ENCODE results near the gene ZFTA. TPM values are rescaled to one million over a fixed set of nuclear protein-coding genes. Genes with fewer than 3 reads are reported as not detected.

Gene ZFTA
- total RNA-seq, 1 donor = 14.5 TPM

DNA sequence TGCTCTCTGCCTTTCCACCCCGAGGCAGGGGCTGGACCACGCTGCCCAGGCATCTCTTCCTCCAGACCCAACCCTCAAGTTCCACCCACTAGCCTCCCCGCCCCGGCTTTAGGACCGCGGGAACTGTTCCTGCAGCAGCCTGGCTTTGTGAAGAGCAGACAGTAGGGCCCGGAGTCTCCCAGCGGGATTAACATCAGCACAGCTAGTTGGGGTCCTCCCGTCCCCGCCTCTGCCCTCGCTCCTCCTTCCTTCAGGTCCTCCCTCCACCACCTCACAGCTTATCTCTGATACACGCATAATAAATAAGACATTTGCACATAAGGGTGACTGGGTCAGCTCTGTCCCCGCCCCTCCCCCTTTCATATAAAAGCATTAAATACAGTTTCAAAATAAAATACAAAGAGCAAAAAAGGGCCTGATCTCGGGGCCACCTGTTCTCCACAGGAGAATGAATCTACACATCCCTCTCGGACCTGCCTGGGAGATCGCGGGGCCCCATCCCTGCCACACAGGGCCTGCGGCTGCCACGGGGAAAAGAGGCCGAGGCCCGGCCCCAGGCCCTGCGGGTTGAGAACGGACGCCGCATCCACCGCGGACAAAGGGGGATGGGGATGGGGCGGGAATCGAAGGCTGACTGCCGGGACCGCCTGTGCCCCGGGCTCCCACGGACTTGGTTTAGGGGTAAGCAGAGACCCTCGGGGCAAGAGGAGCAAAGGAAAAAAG, 6.5 kb downstream of the ZFTA start:
- H3K27me3 ChIP-seq (ENCODE audit: insufficient read depth, low read length) = no peaks in the 10 kb centered on the region
- no peaks in the 10 kb centered on the region for H3K9me3 ChIP-seq (ENCODE audit: low read depth, low read length)
- no peak overlapping the region for H2AFZ ChIP-seq (ENCODE audit: low read length)
- H3K27ac ChIP-seq (ENCODE audit: low read depth, low read length) = no peak overlapping the region
- TF ChIP-seq, protein P1, sequence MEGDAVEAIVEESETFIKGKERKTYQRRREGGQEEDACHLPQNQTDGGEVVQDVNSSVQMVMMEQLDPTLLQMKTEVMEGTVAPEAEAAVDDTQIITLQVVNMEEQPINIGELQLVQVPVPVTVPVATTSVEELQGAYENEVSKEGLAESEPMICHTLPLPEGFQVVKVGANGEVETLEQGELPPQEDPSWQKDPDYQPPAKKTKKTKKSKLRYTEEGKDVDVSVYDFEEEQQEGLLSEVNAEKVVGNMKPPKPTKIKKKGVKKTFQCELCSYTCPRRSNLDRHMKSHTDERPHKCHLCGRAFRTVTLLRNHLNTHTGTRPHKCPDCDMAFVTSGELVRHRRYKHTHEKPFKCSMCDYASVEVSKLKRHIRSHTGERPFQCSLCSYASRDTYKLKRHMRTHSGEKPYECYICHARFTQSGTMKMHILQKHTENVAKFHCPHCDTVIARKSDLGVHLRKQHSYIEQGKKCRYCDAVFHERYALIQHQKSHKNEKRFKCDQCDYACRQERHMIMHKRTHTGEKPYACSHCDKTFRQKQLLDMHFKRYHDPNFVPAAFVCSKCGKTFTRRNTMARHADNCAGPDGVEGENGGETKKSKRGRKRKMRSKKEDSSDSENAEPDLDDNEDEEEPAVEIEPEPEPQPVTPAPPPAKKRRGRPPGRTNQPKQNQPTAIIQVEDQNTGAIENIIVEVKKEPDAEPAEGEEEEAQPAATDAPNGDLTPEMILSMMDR (IDR thresholded peaks at IDR 0.05; ENCODE audit: extremely low read depth, low read depth, low read length) = no peak
- peaks cover 17% of the 10 kb centered on the region for H3K36me3 ChIP-seq (ENCODE audit: insufficient read depth, low read length)
- peak; percentile 90 for DNase-seq (ENCODE audit: insufficient read length, low spot score, missing footprints)
- peaks cover 2% of the 10 kb centered on the region for H3K4me1 ChIP-seq (ENCODE audit: insufficient read depth, low read length)
- H4K20me1 ChIP-seq (ENCODE audit: insufficient read depth, low read length) = peaks cover 9% of the 10 kb centered on the region
- no peak overlapping the region for H3K4me3 ChIP-seq (ENCODE audit: insufficient read depth, low read length)
- H3K79me2 ChIP-seq (ENCODE audit: insufficient read depth, low read length) = peaks cover 16% of the 10 kb centered on the region
- no peak overlapping the region for H3K4me2 ChIP-seq (ENCODE audit: insufficient read depth, low read length)

DNA sequence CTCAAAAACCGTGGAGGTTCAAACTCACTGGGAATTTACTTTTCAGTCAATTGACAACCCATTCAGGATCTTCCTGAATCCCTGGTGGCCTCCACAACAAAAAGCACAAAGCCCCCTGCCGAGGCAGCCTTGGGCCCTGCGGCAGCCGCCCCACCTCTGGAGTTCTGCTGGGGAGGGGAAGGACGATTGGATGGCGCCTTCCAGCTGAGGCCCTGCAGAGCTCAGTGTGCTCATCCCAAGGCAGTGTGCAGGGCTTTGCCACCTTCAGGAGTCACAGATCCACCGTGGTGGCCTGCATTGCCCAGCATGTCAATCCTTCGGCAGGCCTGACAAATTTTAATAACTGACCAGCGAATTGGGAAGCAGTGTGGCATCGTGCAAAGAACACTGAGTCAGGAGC, 7.4 kb downstream of the ZFTA start:
- no peaks in the 10 kb centered on the region for H3K4me1 ChIP-seq (ENCODE audit: insufficient read depth, low read length)
- peaks cover 17% of the 10 kb centered on the region for H3K36me3 ChIP-seq (ENCODE audit: insufficient read depth, low read length)

DNA sequence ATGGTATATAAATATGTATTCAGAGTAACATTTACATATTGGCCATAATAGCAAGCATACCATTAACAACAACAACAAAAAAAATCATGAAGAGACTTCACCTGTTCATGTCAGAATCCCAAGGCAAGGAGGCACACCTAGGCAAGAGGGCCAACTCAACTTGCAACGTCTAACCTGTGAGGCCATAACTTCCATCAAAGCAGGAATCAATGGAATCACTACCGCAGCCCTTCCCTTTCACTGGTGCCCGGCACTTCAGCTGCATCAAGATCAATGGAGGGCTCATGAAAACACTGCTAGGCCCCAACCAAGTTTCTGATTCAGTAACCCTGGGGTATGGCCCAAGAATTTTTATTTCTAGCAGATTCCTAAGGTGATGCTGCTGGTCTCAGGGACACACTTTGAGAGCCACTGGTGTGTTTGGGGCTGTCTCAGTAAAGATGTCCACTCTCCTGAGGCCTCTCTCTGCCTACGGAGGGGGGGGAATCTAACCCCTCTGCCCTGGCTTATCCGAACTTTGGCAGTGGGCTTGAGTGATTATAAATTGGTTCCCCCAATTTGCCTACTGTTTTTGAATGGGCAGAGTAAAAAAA, 8.0 kb downstream of the ZFTA start:
- no peak overlapping the region for H3K4me3 ChIP-seq (ENCODE audit: insufficient read depth, low read length)
- no peaks in the 10 kb centered on the region for H3K4me1 ChIP-seq (ENCODE audit: insufficient read depth, low read length)
- no peaks in the 10 kb centered on the region for H4K20me1 ChIP-seq (ENCODE audit: insufficient read depth, low read length)
- H3K79me2 ChIP-seq (ENCODE audit: insufficient read depth, low read length) = peaks cover 3% of the 10 kb centered on the region
- H3K27me3 ChIP-seq (ENCODE audit: insufficient read depth, low read length) = no peaks in the 10 kb centered on the region
- peaks cover 17% of the 10 kb centered on the region for H3K36me3 ChIP-seq (ENCODE audit: insufficient read depth, low read length)
- no peak for DNase-seq (ENCODE audit: insufficient read length, low spot score, missing footprints)
- no peak overlapping the region for H2AFZ ChIP-seq (ENCODE audit: low read length)
- no peak overlapping the region for H3K27ac ChIP-seq (ENCODE audit: low read depth, low read length)
- no peak overlapping the region for H3K4me2 ChIP-seq (ENCODE audit: insufficient read depth, low read length)
- TF ChIP-seq, protein P1 (IDR thresholded peaks at IDR 0.05; ENCODE audit: extremely low read depth, low read depth, low read length) = no peak
- H3K9me3 ChIP-seq (ENCODE audit: low read depth, low read length) = no peaks in the 10 kb centered on the region

More for the DNA sequence above, 7.4 kb downstream of the ZFTA start:
- TF ChIP-seq, protein P1 (IDR thresholded peaks at IDR 0.05; ENCODE audit: extremely low read depth, low read depth, low read length) = no peak
- Histone ChIP-seq H3K4me3 (ENCODE audit: insufficient read depth, low read length) (no peak overlapping the region), H2AFZ (ENCODE audit: low read length) (no peak overlapping the region), H3K27me3 (ENCODE audit: insufficient read depth, low read length) (no peaks in the 10 kb centered on the region), H3K4me2 (ENCODE audit: insufficient read depth, low read length) (no peak overlapping the region), H3K79me2 (ENCODE audit: insufficient read depth, low read length) (peaks cover 7% of the 10 kb centered on the region), H3K27ac (ENCODE audit: low read depth, low read length) (no peak overlapping the region), H3K9me3 (ENCODE audit: low read depth, low read length) (no peaks in the 10 kb centered on the region), H4K20me1 (ENCODE audit: insufficient read depth, low read length) (peaks cover 4% of the 10 kb centered on the region)
- DNase-seq (ENCODE audit: insufficient read length, low spot score, missing footprints) = peak; percentile 88

Measured in osteoblast (primary cell).